ENCODE results near the gene PRDM1.

The PRDM1 gene

GRCh38 chr6:106070636-106071035 is 15.5 kb upstream of the PRDM1 start:
- no peak for DNase-seq (ENCODE audit: low read depth, low spot score)

DNA sequence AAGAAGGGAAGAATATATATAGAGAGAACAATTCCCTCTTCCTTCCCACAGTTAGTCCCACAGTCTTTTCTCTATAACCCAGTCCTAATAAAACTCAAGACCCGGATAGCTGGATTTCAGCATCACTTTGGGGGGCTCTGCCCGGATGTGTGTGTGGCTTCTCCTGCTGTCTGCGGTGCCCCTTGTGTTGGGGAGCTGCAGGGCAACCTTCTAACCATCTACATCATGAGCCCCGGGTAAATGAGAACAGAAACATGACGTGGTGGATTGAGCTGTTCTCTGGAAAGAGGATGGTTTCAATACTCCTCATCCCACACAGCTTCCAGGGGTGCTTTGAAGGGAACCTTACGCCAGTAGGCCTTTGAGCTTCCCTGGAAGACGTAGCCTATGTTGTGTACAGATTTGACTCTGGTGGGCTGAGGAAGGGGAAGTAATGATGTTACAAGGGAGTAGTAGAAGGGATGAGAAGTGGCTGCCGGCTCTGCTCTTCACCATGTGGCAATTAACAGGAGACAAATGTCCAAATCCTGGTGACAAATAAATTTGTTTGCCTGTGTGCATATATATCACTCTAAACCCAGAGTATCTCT is 13.5 kb upstream of the PRDM1 start:
- DNase-seq (ENCODE audit: low read depth, low spot score) = no peak

- DNase-seq (ENCODE audit: low read depth, low spot score) = no peak
Observed at GRCh38 chr6:106074146-106074545, 12.0 kb upstream of the PRDM1 start.

GRCh38 chr6:106076139-106076538 is 10.0 kb upstream of the PRDM1 start:
- no peak for DNase-seq (ENCODE audit: low read depth, low spot score)

- no peak for DNase-seq (ENCODE audit: low read depth, low spot score)
Observed at GRCh38 chr6:106077170-106077569, 9.0 kb upstream of the PRDM1 start.

GRCh38 chr6:106077881-106078280 is 8.3 kb upstream of the PRDM1 start:
- no peak for DNase-seq (ENCODE audit: low read depth, low spot score)

- DNase-seq (ENCODE audit: low read depth, low spot score) = no peak
Observed at GRCh38 chr6:106079961-106080762, 6.0 kb upstream of the PRDM1 start.

DNA sequence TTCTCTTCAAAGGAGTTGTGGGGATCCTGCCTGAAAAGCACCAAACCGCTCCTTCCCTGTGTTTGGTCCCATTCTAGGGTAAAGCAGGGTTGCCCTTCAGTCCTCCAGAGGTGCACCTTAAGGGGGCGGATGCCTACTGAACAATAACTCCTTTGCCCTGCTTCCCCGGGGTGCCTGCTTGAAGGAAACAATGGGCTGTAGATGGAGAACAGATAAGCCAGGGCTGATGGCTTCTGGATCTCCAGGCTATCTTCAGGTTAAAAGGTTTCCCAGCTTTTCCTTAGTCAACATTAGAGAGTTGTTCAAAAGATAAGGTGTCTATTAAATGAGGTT is 5.4 kb upstream of the PRDM1 start:
- DNase-seq (ENCODE audit: low read depth, low spot score) = peak; percentile 48

- DNase-seq (ENCODE audit: low read depth, low spot score) = no peak
Observed at GRCh38 chr6:106081715-106082114, 4.4 kb upstream of the PRDM1 start.

DNA sequence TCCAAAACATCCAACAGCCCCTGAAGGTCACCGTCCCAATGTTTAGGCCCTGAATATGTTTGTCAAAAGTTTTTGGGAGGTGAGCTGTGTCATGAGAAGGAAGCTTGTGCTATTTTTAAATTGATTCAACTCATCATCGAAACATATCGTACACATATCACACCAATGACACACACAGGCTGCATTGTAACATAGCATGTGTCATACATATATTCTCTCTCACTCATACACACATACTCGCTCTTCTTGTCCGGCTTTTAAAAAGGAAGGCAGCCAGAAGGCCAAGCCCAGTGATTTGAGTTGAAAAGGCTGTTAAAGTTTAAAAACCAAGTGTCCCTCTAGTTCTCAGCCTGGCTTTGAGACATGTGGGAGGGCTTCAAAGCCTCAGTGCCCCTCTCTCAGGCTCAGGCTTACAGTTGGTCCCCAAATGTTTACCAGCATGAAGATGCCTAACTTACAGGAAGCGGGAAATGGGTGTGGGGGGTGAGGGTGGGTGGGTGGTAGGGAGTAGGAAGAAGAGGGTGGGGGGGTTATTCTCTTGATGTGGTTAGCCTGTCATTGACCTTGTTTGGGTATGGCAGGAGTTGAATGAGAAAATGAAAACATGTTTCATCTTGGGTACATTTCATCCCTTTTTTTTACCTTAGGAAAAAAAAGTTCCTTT is 3.3 kb upstream of the PRDM1 start:
- DNase-seq (ENCODE audit: low read depth, low spot score) = no peak

DNA sequence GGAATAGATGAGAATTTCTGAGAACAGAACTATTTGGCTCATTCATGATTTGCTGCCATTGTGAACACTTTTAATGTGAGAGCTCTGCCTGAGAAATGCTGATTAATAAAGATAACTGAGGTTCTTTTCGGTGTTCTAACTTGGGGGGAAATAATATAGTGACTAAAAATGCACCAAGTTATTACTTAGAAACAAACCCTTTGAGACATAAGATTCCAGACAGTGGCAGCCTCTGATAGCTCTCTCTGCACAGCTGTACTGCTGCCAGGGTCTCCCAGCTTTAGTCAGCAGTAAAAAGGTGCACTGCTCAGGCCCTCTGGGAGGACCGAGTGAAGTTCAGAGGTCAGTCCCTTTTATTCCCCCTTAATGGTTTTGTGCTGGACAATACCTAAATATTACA is 2.5 kb upstream of the PRDM1 start:
- no peak for DNase-seq (ENCODE audit: low read depth, low spot score)

DNA sequence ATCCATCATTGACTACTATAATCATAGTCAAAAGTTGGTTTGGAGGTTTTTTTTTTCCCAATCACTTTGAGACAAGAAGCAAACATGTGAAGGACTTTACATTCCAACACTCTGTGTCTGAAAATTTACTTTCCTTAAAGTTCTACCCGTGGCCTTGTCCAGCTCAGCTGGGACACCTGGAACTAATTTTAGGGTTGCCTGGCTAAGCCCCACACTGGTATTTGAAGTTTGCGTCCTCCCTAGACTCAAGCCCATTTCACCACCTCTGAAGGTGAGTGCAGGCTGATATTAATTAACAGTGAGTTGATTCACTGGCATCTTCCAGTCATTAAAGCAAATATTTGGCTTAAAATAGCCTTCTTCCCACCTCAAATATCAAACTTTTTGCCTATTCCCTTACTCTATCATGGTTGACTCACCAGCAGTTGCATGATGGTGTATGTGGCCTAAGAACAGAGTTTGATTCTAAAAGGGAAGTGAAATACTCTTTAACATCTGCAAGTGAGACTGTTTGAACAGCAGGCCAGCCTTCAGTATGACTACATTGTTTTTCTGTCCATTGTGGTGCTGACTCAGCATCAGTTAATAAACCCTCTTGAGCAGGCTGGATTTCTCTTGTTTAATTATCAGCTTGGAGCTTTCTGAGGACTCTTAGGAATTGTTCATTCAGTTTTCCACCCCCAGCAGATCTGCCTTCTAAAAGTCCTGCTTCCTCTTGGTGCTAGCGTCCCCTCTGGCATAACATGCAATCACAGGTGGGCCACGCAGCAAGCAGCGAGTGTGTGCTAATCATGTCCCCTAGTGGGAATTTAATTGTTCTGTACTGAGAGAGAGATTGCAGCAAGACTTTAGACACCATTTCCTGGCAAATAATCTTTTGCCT is 1.8 kb upstream of the PRDM1 start:
- DNase-seq (ENCODE audit: low read depth, low spot score) = peak; percentile 72

DNA sequence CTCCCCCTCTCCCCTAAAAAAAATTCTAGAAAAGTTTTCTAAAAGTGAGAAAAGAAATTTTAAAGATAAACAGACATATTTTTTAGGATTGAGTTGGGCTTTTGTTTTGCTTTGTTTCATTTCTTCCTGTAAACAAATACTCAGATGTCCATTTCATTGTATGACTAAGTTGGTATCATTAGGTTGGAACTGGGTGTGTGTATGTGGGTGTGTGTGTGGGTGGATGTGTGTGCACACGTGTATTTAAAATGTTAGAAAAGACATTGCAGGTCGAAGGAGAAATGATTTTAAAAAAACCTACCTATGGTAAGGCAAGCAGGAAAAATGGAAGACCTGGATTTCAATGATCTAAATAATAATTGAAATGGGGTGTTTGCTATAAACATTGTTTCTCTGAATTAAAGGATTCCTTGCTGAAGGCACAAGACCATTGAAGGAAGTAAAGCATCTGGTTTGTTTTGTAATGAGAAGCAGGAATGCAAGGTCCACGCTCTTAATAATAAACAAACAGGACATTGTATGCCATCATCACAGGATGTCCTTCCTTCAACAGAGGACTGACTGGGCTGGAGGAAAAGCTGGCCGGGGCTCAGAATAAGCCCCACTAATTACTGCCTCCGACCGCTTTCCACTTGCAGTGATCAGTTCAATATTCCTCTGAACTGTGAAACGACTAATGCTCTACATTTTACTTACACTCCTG is 996 bp upstream of the PRDM1 start:
- DNase-seq (ENCODE audit: low read depth, low spot score) = peak; percentile 29

- DNase-seq (ENCODE audit: low read depth, low spot score) = no peak
Observed at GRCh38 chr6:106085692-106085983, 498 bp upstream of the PRDM1 start.

DNA sequence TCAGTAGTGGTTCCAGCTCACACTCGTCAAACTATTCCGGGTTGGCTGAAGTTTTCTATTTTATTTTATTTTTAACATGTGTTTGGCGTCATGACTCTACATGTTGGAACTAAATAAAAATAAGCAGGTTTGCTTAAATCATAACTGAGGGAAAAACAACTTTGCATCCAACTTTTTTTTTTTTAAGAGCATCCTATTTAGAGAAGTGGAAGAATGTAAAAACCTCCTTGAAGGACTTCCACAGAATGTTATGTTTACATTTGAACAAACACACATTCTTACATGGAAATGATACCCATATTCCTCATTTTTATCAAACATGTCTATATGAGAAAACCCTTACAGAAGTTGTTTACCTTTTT is 659 bp downstream of the PRDM1 start:
- no peak for DNase-seq (ENCODE audit: low read depth, low spot score)

GRCh38 chr6:106087548-106088325 is 1.6 kb downstream of the PRDM1 start:
- DNase-seq (ENCODE audit: low read depth, low spot score) = peak; percentile 33

GRCh38 chr6:106090001-106090400 is 3.9 kb downstream of the PRDM1 start:
- no peak for DNase-seq (ENCODE audit: low read depth, low spot score)

DNA sequence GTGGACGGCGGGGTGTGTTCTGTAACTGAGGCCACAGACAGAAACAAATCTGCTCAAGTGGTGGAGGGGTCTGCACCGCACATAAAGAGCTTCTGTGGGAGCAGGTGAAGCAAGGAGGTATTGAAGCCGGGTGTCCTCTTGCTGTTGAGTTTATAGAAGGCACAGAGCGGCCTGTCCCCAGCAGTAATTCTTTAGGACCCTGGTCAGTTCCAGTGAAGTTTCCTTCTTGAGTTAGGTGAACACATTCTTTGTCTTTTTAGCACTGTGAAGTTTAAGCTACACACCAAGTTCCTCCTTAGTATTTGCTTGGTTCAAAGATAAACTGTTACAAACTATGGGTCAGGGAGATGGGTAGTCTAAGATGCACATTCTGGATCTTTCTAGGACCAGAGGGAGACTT is 6.1 kb downstream of the PRDM1 start:
- no peak for DNase-seq (ENCODE audit: low read depth, low spot score)

DNA sequence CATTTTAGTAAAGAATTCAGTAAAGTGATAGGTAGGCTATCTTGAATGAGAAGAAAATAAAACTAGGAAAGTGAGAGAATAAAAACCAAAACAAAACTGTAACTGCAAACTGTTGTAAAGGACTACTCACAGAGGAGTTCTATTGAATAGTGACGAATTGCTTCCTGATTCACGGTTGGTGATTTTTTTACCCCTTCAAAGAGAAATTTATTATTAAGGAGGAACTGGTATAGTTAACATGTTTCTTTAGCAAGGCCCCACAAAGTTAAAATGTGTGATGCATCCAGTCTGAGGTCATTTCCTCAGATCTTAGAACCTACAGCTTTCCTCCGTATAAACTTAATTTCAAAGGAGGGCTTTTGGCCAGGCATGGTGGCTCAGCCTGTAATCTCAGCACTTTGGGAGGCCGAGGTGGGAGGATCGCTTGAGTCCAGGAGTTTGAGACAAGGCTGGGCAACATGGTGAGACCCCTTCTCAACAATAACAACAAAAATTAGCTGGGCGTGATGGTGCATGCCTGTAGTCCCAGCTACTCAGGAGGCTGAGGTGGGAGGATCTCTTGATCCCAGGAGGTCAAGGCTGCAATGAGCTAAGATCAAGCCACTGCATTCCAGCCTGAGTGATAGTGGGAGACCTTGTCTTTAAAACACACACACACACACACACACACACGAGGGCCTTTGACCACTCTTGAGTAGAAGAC is 8.3 kb downstream of the PRDM1 start:
- no peak for DNase-seq (ENCODE audit: low read depth, low spot score)

DNA sequence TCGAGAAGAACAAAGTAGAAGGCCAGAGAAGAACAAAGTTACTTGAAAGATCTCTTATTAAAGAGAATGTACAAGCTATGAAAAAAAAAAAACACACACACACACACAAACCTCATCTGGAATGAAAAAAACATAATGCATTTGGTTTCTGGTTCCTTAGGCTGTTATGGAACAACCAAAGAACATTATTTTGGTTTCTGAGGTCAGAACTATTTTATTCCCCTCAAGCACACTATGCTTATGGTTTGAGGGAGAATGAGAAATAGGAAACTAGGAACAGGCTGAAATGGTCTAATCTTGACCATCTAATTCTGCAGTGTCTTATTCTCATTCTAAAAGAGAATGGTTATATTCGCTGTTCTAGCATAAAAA is 8.8 kb downstream of the PRDM1 start:
- DNase-seq (ENCODE audit: low read depth, low spot score) = no peak

All from ELF-1 (cell line).